HepG2 (cell line): ENCODE results near the gene CHST11. TPM values are rescaled to one million over a fixed set of nuclear protein-coding genes. Genes with fewer than 3 reads are reported as not detected.

Source experiments
- ATAC-seq: fragments of 200-7000 bp; cut with Tn5 transposase; 3 replicates; pipeline ENCODE4 v1.9.1; 2020; ENCODE audit warnings: mild to moderate bottlenecking, moderate library complexity
- BruUV-seq: library from RNA; stranded (reverse); fragments of 400-500 nt; replicated peaks from 2 replicates; lab custom pipeline; 2021; lab: Mats Ljungman, UMichigan
- CTCF ChIA-PET: fragments of 300-600 bp; formaldehyde crosslinking; extraction: SDS; loops from one replicate; lab custom pipeline; 2021; ENCODE audit warnings: low total read pairs, inconsistent platforms, low intra/inter-chr PET ratio; lab: Yijun Ruan, JAX
- POLR2A ChIA-PET: fragments of 350-600 bp; sonication (Branson Sonifier 250); formaldehyde crosslinking; loops from one replicate; lab custom pipeline; 2020; ENCODE audit warnings: antibody characterized with exemption, inconsistent platforms; lab: Yijun Ruan, JAX
- DNase-seq: peaks from one replicate; pipeline ENCODE4 v3.0.0-alpha.2; 2015; ENCODE audit warnings: low spot score
- FAIRE-seq: peaks from 3 replicates; lab custom pipeline; 2011; peaks lifted over from hg19 to GRCh38; lab: Jason Lieb, UNC
- H2AFZ ChIP-seq: one replicate; pipeline ENCODE4 v1.6.1; 2011; ENCODE audit warnings: low read length, inconsistent platforms
- H3K27ac ChIP-seq: fragments of 300-600 bp; 3 replicates; pipeline ENCODE4 v1.8.0; 2011; ENCODE audit warnings: mixed run types, mild to moderate bottlenecking, mixed read lengths, low read length, inconsistent platforms; ENCODE audit not compliant: insufficient read depth; ENCODE audit errors: extremely low read length
- H3K27me3 ChIP-seq, 2 experiments: fragments of 200-600 bp in 1 of 2; 2 replicates in 1 of 2; 3 replicates in 1 of 2; pipeline versions ENCODE4 v1.6.0 to v1.8.0; 2011; ENCODE audit warnings: low read length in 2 of 2, mild to moderate bottlenecking in 2 of 2, moderate library complexity in 2 of 2, inconsistent platforms in 1 of 2; ENCODE audit not compliant: insufficient read depth in 2 of 2, control insufficient read depth in 1 of 2
- H3K36me3 ChIP-seq, 2 experiments: fragments of 200-600 bp in 1 of 2; replicated peaks in 1 of 2; 2 replicates in 1 of 2; 3 replicates in 1 of 2; pipeline versions ENCODE4 v1.5.1 to v1.8.0; 2011; ENCODE audit warnings: low read length in 2 of 2, inconsistent platforms in 1 of 2; ENCODE audit not compliant: insufficient read depth in 2 of 2, control insufficient read depth in 1 of 2
- H3K4me1 ChIP-seq: 2 replicates; pipeline ENCODE4 v1.5.1; 2012; ENCODE audit warnings: low read length, inconsistent platforms; ENCODE audit not compliant: insufficient read depth
- H3K4me2 ChIP-seq: 2 replicates; pipeline ENCODE4 v1.6.0; 2011; ENCODE audit warnings: low read depth, low read length, inconsistent platforms
- H3K4me3 ChIP-seq, 3 experiments: fragments of 200-600 bp in 1 of 3; sonication (generic), shearing (Covaris generic) in 1 of 3; replicated peaks in 1 of 3; 2 replicates each; pipeline ENCODE4 v1.5.1; 2011 to 2016; ENCODE audit warnings: low read length in 3 of 3, inconsistent platforms in 2 of 3, low read depth in 2 of 3, mild to moderate bottlenecking in 2 of 3, control low read depth in 1 of 3, mixed read lengths in 1 of 3; ENCODE audit not compliant: insufficient read depth in 1 of 3
- H3K79me2 ChIP-seq: one replicate; pipeline ENCODE4 v1.6.1; 2011; ENCODE audit warnings: low read length, inconsistent platforms; ENCODE audit not compliant: insufficient read depth
- H3K9ac ChIP-seq: 2 replicates; pipeline ENCODE4 v1.6.0; 2011; ENCODE audit warnings: mild to moderate bottlenecking, low read depth, low read length, inconsistent platforms; ENCODE audit not compliant: insufficient read depth
- H3K9me3 ChIP-seq: 2 replicates; pipeline ENCODE4 v1.5.1; 2012; ENCODE audit warnings: mild to moderate bottlenecking, low read length
- H4K20me1 ChIP-seq: 2 replicates; pipeline ENCODE4 v1.6.0; 2011; ENCODE audit warnings: inconsistent platforms, mild to moderate bottlenecking, low read length, moderate library complexity; ENCODE audit not compliant: insufficient read depth
- CENPT ChIP-seq: sonication (generic); formaldehyde crosslinking; IDR thresholded peaks from 2 replicates; pipeline ENCODE4 v1.8.0; 2022; ENCODE audit warnings: low read depth, mild to moderate bottlenecking, moderate library complexity, missing genetic modification reagents
- FOXA1 ChIP-seq, 2 experiments: fragments of 450-650 bp in 1 of 2; sonication (generic) in 1 of 2; formaldehyde crosslinking in 1 of 2; IDR thresholded peaks; 2 replicates each; pipeline versions ENCODE4 v1.4.0 to v1.6.1; 2016 to 2020; ENCODE audit warnings: missing genetic modification reagents in 1 of 2
- KAT8 ChIP-seq: IDR thresholded peaks from 2 replicates; pipeline ENCODE4 v1.6.1; 2016; ENCODE audit warnings: missing genetic modification reagents, missing compliant biosample characterization
- MTF2 ChIP-seq: sonication (generic); formaldehyde crosslinking; IDR thresholded peaks from 2 replicates; pipeline ENCODE4 v1.5.0; 2020; ENCODE audit warnings: missing genetic modification reagents, borderline replicate concordance
- MYNN ChIP-seq: sonication (generic); formaldehyde crosslinking; IDR thresholded peaks from 2 replicates; pipeline ENCODE4 v1.4.0; 2020; ENCODE audit warnings: mild to moderate bottlenecking, low read depth, missing genetic modification reagents
- RBFOX2 ChIP-seq: fragments of 200-400 bp; formaldehyde crosslinking; IDR thresholded peaks from 2 replicates; pipeline ENCODE4 v1.6.1; 2017; ENCODE audit warnings: low read depth, mild to moderate bottlenecking, low read length
- YY1 ChIP-seq: IDR thresholded peaks from 2 replicates; pipeline ENCODE4 v1.6.1; 2011; ENCODE audit warnings: low read length, low read depth, moderate library complexity, mild to moderate bottlenecking; ENCODE audit not compliant: insufficient read depth, insufficient replicate concordance
- ZBTB3 ChIP-seq: sonication (generic); formaldehyde crosslinking; IDR thresholded peaks from 2 replicates; pipeline ENCODE4 v1.4.0; 2020; ENCODE audit warnings: low read depth, mild to moderate bottlenecking, moderate library complexity, missing genetic modification reagents, borderline replicate concordance
- ZFP90 ChIP-seq: sonication (generic); formaldehyde crosslinking; IDR thresholded peaks from 2 replicates; pipeline ENCODE4 v1.8.0; 2022; ENCODE audit warnings: missing genetic modification reagents, mild to moderate bottlenecking, inconsistent platforms, borderline replicate concordance
- WGBS: methylation state at CpG from one replicate; pipeline ENCODE4 v1.1.6; 2017; ENCODE audit warnings: low lambda C conversion rate; 5-methylcytosine and 5-hydroxymethylcytosine counted together
- in situ Hi-C: cut with HindIII; loops from 2 replicates; pipeline ENCODE4 v1.10.0; 2017; ENCODE audit warnings: low pct_unique_long_range_greater_than_20kb; ENCODE audit not compliant: extremely low pct_ligation_motif_present
- intact Hi-C: fragments of 100-400 bp; cut with micrococcal nuclease; formaldehyde crosslinking; loops from one replicate; pipeline ENCODE4 v1.10.0; 2022; ENCODE audit not compliant: unreplicated experiment
- polyA plus RNA-seq, 8 experiments: library from polyadenylated mRNA; depleted of rRNA in 3 of 8; stranded (reverse) in 7 of 8; unstranded in 1 of 8; fragments of >200 nt; fragmentation: Illumina TruSeq in 4 of 8; extraction: Trizol in 4 of 8; gene quantifications; 2 replicates each; pipeline versions ENCODE4 v1.2.1 to v1.2.3, GENCODE V29; 2011 to 2016; ENCODE audit warnings: low read depth in 4 of 8, missing spikeins in 1 of 8, mixed read lengths in 1 of 8; ENCODE audit not compliant: insufficient read depth in 1 of 8
- total RNA-seq, 5 experiments: library from RNA; depleted of rRNA; stranded (reverse); fragments of >200 nt; fragmentation: Illumina TruSeq; extraction: Trizol; gene quantifications; 2 replicates each; pipeline ENCODE4 v1.2.3, GENCODE V29; 2016; ENCODE audit warnings: low read depth in 1 of 5
- TF ChIP-seq, protein P1 (sequence below): sonication (generic); formaldehyde crosslinking; IDR thresholded peaks from 2 replicates; pipeline ENCODE4 v1.9.0; 2022; ENCODE audit warnings: missing genetic modification reagents, mild to moderate bottlenecking, borderline replicate concordance
- TF ChIP-seq, protein P2 (sequence below): sonication (generic); formaldehyde crosslinking; IDR thresholded peaks from 2 replicates; pipeline ENCODE4 v1.4.0; 2020; ENCODE audit warnings: mild to moderate bottlenecking, missing genetic modification reagents
- TF ChIP-seq, protein P3 (sequence below): sonication (generic); formaldehyde crosslinking; IDR thresholded peaks from 2 replicates; pipeline ENCODE4 v1.8.1; 2023; ENCODE audit warnings: mild to moderate bottlenecking, moderate library complexity, missing genetic modification reagents
- TF ChIP-seq, protein P4 (sequence below): IDR thresholded peaks from 2 replicates; pipeline ENCODE4 v1.6.1; 2016; ENCODE audit warnings: missing biosample characterization, missing genetic modification reagents, low read depth

The CHST11 gene
- total and polyA plus RNA-seq, 2 of the 13 experiments (the other 11 are each of a cell fraction or from before 2014, with no cell fraction given) = 0.15 TPM; not detected in 1

DNA sequence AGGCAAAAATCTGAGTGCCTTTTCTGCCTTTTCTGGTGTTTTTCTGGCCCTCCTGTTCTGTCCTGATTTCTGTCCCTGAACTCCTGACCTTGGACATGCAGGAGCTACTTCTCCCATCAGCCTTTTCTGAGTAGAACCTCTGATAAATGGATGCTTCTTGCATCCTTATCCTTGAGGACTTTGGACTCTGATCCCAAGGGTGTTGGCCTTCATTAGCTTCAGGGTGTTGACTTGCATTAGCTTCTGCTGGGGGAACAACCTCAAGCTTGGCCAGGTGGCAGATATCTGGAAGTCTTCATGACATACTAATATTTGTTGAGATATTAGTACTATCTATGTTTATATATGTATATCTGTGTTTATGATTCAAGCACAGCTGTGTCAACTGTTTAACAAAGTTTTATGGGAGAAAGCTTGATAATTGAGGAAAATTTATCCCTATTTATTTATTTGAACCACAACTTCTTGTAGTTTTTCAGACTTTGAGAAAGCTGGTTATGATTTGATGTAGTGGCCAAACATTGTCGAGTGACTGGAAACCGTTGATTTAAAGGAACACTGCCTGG lies 124.3 kb downstream of the CHST11 start:
- TF ChIP-seq, protein P1, sequence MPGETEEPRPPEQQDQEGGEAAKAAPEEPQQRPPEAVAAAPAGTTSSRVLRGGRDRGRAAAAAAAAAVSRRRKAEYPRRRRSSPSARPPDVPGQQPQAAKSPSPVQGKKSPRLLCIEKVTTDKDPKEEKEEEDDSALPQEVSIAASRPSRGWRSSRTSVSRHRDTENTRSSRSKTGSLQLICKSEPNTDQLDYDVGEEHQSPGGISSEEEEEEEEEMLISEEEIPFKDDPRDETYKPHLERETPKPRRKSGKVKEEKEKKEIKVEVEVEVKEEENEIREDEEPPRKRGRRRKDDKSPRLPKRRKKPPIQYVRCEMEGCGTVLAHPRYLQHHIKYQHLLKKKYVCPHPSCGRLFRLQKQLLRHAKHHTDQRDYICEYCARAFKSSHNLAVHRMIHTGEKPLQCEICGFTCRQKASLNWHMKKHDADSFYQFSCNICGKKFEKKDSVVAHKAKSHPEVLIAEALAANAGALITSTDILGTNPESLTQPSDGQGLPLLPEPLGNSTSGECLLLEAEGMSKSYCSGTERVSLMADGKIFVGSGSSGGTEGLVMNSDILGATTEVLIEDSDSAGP = no peak
- no peak for TF ChIP-seq MTF2 (CRISPR knock-in tag)
- TF ChIP-seq, protein P2, sequence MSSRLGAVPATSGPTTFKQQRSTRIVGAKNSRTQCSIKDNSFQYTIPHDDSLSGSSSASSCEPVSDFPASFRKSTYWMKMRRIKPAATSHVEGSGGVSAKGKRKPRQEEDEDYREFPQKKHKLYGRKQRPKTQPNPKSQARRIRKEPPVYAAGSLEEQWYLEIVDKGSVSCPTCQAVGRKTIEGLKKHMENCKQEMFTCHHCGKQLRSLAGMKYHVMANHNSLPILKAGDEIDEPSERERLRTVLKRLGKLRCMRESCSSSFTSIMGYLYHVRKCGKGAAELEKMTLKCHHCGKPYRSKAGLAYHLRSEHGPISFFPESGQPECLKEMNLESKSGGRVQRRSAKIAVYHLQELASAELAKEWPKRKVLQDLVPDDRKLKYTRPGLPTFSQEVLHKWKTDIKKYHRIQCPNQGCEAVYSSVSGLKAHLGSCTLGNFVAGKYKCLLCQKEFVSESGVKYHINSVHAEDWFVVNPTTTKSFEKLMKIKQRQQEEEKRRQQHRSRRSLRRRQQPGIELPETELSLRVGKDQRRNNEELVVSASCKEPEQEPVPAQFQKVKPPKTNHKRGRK (CRISPR knock-in tag) = no peak
- TF ChIP-seq ZFP90 (CRISPR knock-in tag) = no peak
- TF ChIP-seq, protein P3, sequence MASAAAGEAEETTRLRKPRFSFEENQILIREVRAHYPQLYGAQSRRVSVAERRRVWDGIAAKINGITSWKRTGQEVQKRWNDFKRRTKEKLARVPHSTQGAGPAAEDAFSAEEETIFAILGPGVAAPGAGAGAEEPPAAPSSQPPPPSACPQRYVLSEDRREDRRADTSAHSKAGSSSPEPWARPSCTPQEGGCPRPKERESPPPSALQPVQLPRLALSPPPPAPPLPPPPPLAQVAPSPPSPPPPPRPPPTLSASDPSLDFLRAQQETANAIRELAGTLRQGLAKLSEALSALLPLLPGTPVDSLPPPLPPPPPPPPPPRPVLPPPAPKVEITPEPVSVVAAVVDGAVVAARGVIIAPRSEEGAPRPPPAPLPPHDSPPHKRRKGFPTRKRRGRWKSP = no peak
- TF ChIP-seq, protein P4, sequence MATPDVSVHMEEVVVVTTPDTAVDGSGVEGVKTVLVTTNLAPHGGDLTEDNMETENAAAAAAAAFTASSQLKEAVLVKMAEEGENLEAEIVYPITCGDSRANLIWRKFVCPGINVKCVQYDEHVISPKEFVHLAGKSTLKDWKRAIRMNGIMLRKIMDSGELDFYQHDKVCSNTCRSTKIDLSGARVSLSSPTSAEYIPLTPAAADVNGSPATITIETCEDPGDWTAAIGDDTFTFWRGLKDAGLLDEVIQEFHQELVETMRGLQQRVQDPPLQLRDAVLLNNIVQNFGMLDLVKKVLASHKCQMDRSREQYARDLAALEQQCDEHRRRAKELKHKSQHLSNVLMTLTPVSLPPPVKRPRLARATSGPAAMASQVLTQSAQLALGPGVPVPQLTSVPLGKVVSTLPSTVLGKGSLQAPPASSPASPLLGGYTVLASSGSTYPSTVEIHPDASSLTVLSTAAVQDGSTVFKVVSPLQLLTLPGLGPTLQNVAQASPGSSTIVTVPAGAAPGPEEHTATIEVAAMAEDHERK (CRISPR knock-in tag) = no peak
- TF ChIP-seq YY1 = no peak
- TF ChIP-seq ZBTB3 (CRISPR knock-in tag) = no peak
- TF ChIP-seq FOXA1 (IDR thresholded peaks at IDR 0.05) = no peak
- TF ChIP-seq FOXA1 (CRISPR knock-in tag; IDR thresholded peaks at IDR 0.05) = no peak
- no peak for TF ChIP-seq CENPT
- no peak for TF ChIP-seq MYNN (CRISPR knock-in tag)
- TF ChIP-seq RBFOX2 = no peak
- no peak for TF ChIP-seq KAT8 (CRISPR knock-in tag)
- no peak overlapping the region for H3K4me2 ChIP-seq
- no peak overlapping the region for H3K9ac ChIP-seq
- no peak overlapping the region for H2AFZ ChIP-seq
- H4K20me1 ChIP-seq = no peaks in the 10 kb centered on the region
- H3K27ac ChIP-seq = no peak overlapping the region
- no TSS peak for BruUV-seq
- H3K4me3 ChIP-seq = no peak overlapping the region
- H3K9me3 ChIP-seq = no peaks in the 10 kb centered on the region
- ChIA-PET CTCF (no interaction called here), POLR2A (no interaction called here)
- DNase-seq (no peak), FAIRE-seq (no peak), ATAC-seq (no peak)
- no peaks in the 10 kb centered on the region for H3K79me2 ChIP-seq
- intact Hi-C loops = no loop called here
- in situ Hi-C loops = no loop called here
- WGBS = 3% methylated on average over 2 of the region's 2 CpGs
- H3K36me3 ChIP-seq = no peaks in the 10 kb centered on the region
- no peaks in the 10 kb centered on the region for H3K4me1 ChIP-seq
- peaks cover 0 to 35% of the 10 kb centered on the region in 2 experiments; a peak in 2 of 5 replicates for H3K27me3 ChIP-seq
